Measurements from ENCODE around the gene SLC9A9.

Gene SLC9A9

DNA sequence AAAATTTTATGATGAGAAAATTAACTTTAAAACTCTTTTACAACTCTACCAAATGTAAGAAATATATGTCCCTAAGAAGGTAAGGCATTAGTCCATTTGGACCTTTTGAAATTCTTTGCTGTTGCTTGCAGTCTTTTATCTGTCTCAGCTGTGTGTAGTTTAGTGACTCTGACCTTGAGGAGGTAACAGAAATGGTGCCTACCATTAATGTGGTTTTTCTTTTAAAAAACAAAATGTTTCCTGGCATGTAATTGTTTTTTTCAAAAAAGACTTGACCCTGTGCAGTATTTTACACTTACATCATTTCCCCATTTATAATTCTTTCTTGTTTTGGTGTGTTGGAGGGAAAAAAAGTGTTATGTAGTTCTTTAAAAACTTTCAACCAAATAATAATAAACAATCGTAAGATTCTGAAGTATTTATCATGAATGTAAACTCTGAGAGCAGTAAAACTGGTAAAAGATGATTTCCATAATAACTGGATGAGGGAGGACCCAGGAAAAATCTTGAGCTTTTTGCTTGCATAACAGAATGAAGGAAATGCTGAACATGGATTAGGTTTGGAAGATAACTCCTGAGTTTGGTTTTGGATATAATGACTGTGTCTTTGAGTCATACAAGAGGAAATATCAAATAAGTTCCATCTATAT, 503.6 kb downstream of the SLC9A9 start:
- DNase-seq, result no peak

DNA sequence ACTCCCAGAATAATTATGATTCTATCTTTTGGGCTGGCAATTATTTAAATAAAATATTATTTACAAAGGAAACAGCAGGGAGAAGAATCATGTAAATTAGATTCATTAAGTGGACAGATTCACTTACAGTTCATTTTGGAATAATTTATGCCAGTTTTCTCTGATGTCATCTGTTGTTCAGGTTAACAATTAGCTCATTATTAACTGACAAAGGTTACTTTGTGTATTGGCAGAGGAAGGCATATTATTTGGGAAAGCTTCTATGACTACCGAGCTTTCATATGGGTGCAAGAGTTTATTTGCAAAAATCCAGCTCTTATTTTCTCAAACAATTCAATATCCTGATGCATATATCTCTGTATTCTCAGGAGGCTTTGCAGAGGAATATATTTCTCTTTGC, 504.3 kb downstream of the SLC9A9 start:
- no peak for DNase-seq

DNA sequence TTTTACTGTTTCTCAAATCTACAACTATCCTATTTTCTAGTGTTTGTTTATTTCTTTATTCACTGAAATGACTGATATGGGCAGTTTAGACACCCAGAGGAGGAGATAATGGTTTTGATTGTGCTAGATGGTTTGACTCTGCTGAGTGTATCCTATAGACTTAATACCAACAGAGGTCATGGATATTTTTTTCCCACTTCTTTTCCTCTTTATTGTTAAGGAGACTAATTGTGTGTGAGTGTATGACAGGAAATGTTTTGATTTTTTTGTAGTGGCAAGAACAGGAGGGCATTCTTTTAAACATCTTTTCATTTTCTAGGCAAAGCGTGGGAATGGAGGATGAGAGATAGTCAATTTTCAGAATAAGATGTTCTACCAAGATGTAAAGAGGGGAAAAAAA, 505.2 kb downstream of the SLC9A9 start:
- no peak for DNase-seq

DNA sequence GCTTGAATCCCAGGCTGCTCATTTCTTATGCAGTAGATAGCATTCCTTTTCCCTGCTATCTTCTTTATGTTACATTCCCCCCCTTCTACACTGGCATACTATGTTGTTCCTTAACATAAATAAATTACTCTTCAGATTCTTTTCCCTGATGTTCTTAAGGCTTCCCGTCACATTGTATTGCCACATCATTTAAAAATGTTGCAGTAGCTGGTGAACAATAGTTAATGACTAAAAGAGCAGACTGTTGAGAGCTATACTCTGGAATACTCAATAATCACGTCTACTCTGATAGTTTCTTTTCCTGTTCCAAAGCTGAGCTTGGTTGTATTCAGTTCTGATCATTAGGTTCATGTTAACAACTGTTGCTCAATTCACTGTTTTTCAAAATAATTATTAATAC, 508.8 kb downstream of the SLC9A9 start:
- DNase-seq, result no peak

DNA sequence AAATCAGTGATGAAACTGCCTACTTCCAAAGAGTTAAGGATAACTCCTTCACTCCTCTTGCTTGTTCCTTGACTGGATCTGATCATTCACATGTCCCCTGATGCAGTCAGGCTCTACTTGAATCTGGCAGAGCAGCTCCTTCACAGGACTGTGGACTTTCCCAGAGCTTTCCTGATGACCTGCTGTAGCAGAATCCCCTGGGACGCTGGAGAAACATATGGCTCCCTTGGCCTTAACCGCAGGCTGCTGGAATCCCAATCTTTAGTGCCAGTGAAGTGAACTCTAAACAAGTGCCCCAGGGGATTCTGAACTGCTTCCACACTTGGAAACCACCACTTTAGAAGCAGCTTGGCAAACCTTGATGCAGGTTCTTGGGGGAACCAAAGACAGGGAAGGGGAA, 510.9 kb downstream of the SLC9A9 start:
- no peak for DNase-seq

DNA sequence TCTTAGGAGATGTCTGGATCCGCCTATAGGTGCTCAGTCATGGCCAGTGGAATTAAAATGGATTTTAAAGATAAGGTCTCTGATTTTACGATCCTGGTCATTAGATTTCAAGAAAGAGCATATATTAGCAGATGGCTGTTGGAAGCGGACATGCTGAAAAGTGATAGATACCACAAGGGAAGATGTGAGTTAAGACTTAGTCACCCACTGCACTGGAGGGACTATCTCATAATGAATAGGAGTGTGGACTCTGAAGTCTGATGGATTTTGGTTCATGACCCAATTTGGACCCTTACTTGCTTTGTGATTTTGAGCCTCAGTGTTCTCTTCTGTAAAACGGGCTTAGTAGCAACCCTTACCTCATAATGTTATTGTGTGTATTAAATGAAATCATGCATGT, 514.0 kb downstream of the SLC9A9 start:
- no peak for DNase-seq

DNA sequence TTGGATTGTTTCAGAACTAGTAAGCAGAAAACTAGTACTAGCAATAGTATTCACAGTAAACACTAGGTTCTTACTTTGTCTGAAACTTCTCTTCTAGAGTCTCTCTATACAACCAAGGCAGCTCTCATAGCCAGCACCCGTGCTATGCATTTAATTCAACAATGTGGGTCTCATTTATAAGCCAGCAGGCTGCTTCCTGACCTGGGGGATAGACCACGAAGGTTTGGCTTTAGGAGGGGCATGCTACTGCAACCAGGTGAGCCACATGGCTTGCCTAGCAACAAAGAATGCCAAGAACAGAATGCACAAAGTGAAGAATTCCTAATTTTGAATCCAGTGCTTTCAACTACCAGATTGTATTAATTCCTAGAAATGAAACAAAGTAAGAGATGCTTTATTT, 514.9 kb downstream of the SLC9A9 start:
- DNase-seq, result no peak

DNA sequence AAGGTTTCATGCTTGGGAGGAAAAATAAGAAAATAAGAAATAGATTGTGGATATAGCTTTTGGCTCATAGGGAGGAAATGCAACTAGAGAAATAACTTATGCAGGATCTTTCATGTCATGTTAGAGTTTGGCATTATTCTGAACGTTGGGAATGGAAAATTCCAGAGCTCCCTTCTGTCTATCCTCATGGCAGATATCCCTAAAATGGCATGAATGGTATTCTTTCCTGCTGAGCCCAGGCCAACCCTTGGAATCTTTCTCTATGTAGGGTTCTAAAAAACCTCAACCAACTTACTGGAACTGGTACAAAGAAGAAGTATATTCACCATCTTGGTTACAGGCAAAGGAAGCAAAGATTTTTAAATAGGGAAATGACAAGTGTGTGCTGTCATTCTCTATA, 516.2 kb downstream of the SLC9A9 start:
- DNase-seq, result no peak

DNA sequence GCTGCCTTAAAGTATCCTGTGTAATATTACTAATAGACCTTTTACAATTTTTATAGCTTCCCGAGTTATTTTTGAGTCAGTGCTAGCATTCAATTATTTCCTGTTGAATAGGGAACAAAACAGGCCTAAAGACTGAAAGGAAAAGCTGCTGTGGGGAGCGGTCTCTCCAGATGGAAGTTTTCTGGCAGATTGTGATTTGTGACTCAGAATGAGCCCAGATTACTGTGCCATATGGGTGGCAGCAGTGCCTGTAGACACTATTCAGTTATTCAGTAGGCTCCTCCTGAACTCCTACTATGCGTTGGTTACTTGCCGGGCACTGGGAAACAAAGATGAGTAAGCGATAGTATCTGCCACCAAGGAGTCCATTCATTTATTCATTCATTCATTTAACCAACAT, 516.9 kb downstream of the SLC9A9 start:
- no peak for DNase-seq

DNA sequence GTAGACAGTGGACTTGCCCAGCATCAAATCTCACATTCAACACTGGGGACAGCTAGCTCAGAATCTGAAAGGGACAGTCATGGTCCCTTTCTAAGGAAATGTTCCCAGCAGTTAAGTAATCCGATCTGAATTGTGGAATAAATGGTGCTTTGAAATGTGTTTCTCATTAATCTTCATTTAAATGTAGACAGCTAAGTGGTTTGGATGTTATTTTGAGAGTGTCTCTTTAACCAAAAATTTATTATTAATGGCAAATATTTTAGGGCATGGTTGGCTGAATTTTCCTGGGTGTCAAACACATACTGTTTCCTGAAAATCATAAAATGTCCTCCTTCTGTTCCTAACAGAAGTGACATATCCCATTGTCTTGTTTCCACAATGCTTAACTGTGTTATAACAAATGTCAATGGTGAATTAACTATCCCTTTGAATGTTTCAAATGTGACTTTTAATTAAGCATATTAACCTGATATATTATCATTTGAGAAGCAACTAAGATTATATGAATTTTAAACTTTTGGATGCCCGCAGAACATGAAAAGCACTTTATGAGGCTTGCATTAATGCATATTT, 517.9 kb downstream of the SLC9A9 start:
- DNase-seq, result no peak

DNA sequence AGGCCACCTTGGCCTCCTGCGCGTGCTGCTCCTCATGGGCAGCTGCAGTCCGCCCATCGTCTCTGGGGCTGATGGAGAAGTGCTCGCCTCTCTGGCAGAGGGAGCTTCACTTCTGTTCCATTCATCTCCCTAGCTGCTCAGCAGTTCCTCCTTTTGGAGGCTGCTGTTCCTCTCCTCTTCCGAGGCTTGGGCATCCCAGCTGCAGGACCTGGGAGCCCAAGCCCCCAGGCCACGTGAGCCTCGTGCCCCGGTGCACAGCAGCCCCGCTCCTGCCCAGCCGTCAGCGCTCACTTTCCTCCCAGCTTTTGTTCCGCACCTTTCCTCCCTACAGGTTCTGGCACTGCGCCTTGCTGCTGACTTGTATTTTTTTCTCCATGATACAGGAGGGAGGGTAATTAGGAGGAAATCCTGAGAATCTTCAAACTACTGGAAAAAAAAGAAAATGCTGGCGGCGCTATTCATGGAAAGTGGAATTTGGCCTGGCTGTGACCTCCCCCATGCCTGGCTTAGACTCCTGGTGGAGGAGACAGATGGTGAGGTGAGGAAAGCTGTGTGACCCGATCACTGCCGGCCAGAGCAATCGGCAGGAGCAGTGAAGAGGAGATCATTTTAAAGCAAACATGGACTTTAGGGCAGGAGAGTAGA, 518.6 kb downstream of the SLC9A9 start:
- DNase-seq, result no peak

DNA sequence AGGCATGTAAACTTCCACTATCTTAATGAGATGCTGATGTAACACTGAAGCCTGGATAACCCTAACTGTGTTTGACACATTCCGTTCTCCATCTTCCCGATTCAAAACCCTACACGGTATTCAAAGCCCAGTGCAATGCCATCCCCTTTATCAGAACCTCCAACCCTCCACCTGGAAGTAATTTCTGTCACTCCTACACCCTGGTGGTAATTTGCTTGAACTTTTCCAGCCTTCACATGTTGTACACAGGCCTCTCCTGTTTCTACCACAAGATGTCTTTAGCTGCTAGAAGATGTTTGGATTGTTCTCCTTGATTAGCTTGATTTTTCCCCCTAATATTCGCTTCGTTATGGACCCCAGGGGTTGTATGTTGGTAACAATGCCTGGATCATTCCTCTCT, 519.8 kb downstream of the SLC9A9 start:
- no peak for DNase-seq

DNA sequence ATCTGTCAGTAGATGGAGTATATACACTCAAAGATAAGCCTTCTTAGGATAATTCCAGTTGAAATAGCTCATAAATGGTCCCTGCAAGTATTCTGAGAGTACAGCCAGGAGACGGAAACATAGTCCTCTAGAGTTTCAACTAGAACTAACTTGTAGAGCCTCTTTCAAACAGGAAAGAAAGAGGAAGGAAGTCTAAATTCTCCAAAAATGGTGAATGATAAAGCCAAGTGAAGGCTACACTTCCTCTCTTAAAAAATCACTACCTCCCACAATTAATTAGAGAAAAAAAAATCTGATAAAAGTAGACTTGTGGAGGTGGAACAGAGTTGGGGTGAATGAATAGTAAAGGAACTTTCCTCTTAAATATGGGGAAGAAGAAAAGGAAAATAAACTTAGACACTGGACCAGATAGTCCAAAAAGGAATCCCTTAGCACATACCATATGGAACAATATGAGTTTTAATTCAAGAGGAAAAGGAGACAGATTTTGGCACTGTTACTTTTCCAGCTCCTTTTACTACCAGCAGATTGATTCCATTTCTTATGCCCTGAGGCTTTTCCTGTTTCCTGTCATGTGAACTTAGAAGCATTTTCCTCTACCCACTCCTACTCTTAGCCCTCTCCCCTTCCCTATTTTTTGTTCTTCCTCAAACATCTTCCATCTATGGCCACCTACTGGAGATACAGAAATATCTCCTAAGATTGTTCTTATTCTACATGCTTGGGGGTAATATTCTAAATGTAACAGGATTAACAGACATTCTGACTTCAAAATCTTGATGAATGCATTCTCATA, 521.1 kb downstream of the SLC9A9 start:
- DNase-seq, result no peak

DNA sequence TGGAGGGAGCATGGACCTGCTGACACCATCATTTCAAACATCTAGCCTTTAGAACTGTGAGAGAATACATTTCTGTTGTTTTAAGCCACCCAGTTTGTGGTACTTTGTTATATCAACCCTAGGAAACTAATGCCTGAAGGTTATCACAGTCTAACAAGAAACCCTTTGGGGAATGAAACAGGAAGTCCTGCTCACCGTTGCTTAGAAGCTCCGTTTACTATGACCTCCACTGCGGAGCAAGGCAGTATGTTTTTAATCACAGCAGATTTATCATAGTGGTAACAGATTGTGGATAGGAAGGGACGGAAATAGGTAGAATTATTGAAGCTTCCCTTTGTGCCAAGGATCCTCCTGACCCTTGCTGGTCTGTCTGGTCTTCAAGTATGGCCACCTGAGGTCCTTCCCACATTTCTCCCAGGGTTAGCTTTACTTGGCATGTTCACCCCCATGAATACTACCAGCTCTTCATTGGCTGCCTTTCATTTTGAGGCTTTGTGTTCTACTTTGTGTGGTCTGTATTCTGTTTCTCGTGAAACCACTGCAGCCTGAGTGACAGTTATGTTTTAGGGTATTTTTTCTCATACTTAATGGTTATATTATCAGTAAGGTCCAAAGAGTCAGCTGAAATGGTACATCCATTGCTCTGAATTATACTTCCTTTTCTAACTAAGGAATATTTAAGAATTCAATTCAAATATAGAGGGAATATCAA, 527.1 kb downstream of the SLC9A9 start:
- DNase-seq, result no peak

DNA sequence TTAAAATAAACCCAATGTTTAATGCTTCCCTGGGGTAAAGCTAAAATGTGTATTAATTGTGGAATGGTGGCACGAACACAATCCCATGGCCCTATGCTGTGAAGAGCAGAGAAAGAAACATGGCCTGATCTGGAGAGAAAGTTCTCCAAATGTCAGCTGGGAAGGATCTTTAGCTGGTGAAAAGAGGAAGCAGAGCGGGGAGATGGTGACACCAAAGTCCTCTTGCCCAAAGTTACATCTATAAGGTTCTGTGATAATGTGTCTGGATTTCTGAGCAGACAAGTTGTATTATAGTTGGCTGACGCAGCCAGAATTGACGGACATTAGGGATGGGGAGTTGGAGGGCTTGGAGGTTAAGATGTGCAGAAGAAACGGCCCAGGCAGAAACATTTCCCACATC, 532.5 kb downstream of the SLC9A9 start:
- no peak for DNase-seq

DNA sequence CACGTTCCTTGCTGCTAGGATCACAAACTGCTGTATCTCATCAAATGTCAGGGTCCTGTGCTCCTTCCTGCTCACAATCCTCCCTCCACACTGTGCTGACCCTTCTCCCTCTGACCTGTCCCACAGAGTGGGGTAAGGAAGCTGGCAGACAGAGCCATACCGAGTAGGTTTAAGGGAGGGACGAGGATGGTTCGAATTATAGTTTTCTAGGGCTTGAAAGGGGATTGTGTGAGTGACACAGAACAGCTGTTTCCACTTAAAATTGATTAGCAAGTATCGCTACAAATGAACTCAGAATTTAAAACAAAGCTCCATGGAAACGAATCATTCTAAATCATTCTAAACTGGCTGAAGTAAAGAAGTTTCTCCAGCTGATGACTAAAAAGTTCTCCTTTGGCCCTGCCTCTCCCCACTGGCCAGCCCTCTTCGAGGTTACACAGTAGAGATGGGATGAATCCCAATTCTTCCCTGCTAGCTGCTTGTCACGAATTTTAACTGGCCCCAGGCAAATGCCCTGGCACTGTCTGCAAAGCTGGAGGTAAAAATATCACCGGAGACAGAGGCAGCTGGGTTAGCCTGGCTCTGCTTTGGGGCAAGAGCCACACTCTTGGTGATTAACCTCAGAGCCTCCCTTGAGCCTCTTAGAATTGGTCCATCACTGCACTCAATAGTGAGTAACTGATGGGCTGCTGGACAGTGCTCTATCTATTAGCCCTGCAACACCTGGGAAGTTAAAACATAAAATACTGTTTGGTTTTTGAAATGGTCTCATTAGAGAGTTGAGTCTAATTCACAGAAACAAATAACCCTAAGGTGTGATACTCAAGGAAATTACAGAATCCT, 533.8 kb downstream of the SLC9A9 start:
- no peak for DNase-seq

DNA sequence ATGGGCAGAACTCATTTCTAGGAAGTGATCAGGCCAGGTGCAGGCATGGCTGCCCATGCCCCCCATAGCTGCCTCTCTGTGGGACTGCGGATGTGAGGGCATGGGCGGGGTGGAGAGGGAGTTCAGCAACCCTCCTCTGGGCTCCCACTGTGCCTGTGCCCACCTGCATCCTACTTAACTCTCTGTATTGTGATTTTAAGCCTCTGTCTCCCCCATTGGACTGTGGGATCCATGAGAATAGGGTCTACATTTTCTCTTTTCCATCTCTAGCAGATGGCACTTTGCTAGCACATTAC, 534.4 kb downstream of the SLC9A9 start:
- DNase-seq, result no peak

DNA sequence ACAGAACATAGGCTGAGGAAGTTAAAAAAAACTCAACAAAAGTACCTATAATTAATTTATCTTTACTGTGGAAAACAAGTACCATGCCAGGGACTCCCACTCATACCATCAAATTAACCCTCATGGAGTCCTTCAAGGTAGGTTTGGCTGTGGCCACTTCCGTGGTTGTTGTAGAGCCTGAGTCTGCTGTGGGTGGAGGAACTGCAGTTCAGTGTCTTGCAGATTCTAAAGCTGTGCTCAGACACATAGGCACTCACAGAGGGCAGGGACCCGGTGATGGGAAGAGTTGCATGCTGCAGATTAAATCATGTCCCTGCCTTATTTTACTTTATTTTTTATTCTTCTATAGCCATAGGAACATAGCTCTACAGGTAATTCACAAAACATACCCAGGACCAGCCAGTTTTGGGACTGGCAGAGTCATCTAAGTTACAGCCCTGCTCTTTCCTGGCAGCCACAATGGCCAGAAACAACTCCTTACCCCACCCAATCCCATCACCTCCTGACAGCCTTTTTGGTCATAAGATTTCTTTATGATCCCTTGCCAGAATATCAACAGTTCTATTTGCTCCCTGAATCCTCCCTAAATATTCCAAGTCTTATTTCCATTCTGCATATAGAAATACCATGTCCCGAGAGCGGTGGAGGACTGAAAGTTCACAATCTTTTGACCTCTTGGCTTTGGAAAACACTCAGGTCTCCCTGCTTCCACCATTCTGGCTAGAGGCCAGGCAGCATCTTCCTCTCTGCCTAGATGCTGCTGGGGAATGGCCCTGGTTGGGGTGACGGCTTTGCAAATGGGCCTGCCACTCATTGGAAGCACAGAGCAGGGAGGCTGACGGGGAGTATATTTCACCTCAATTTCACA, 535.0 kb downstream of the SLC9A9 start:
- no peak for DNase-seq

DNA sequence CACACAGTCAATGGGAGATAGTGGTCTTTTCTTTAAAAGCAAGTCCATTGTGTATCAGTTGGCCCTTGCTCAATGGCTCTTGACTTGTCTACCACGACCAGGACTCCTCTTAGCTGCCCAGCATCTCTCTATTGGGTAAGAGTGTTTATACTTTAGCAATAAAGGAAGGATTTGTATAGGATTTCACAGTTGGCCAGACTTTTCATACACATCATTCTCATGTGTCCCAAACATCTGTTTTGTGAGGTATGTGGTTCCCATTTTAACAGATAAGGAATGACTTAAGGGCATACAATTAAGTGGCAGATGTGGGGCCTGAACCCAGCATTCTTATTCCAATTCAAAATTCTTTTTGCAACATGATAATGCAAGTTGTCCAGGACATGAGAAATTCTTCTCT, 537.2 kb downstream of the SLC9A9 start:
- DNase-seq, result no peak

DNA sequence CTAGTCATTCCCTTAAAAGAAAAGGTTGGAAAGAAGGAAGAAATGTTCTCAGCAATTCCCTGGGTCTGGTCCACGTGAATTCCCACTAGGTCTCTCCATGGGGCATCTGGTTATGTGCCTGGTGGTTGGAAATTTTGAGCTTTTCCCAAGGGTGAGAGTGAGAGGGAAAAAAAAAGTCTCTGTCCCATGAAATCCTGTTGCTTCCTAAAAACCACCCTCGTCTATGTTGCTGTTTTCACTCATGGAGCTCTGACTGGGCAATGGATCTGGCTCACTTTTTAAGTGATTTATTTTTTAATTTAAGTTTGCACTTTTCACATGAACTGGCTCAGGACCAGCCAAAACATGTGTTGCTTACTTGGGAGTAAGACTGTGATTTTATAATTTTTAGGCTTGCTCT, 538.6 kb downstream of the SLC9A9 start:
- no peak for DNase-seq

DNA sequence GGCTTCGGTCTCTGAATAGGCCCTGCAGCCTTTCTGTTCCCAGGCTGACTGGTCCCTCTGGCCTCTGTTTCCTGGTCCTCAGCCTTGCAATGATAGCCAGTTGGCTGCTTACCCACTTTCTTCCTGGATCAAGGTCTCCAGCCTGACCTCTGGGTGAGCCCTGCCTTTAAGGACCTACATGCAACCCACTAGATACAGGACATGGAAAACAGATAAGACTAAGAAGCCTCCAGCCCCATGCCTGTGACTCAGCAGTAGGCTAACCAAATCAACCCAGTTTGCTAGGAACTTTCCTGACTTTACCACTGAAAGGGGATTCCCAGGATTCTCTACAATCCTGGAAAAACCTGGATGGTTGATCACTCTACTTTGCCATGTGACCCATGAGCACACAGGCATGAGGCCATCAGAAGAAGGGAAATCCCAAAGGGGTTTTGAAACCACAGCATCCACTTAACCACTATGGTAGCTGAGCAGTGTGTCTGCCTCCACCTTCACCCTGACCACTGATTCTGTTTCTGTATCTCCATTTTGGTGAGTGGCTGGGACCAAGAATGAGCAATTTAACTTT, 540.6 kb downstream of the SLC9A9 start:
- no peak for DNase-seq
